Measurements from ENCODE around the gene SLC4A1. TPM values are rescaled to one million over a fixed set of nuclear protein-coding genes. Genes with fewer than 3 reads are reported as not detected.

Gene SLC4A1
- total and polyA plus RNA-seq, 2 of the 13 experiments (the other 11 are each of a cell fraction or from before 2014, with no cell fraction given): not detected

GRCh38 chr17:44218344-44219107 lies 49.4 kb downstream of the SLC4A1 start (continued):
- TF ChIP-seq ATF6 (CRISPR knock-in tag; conservative IDR thresholded peaks at IDR 0.05) (no peak), ZBED4 (CRISPR knock-in tag; IDR thresholded peaks at IDR 0.05; ENCODE audit: borderline replicate concordance) (peak; percentile 34; the same call in 1 of the 2 replicates), ZFP91 (CRISPR knock-in tag; IDR thresholded peaks at IDR 0.05; ENCODE audit: borderline replicate concordance) (peak; percentile 43; the same call in 1 of the 2 replicates), ZNF790 (CRISPR knock-in tag; IDR thresholded peaks at IDR 0.05; ENCODE audit: borderline replicate concordance) (no peak), ZNF580 (CRISPR knock-in tag; IDR thresholded peaks at IDR 0.05; ENCODE audit: borderline replicate concordance, low read depth) (peak; percentile 45; the same call in 1 of the 2 replicates), REST (IDR thresholded peaks at IDR 0.05; ENCODE audit: borderline replicate concordance in 1 of 2, low read depth in 1 of 2, low read length in 2 of 2) (no peak; a peak in 1 of 4 replicates), PHF20 (CRISPR knock-in tag; IDR thresholded peaks at IDR 0.05) (peak; percentile 26; the same call in 1 of the 2 replicates), TERF1 (CRISPR knock-in tag; IDR thresholded peaks at IDR 0.05) (no peak), MLLT10 (CRISPR knock-in tag; IDR thresholded peaks at IDR 0.05) (no peak), KMT2B (CRISPR knock-in tag; IDR thresholded peaks at IDR 0.05) (no peak; the same call in 1 of the 2 replicates), PREB (CRISPR knock-in tag; IDR thresholded peaks at IDR 0.05) (no peak), ZMYM2 (CRISPR knock-in tag; IDR thresholded peaks at IDR 0.05) (no peak), ZNF331 (CRISPR knock-in tag; IDR thresholded peaks at IDR 0.05) (0 out of 2 replicates have a peak, but pooled peaks have one; percentile 12)
